OCI-M2 (cell line): ENCODE measurements around the gene TMPRSS3.

Source experiments
- DNase-seq: peaks from one replicate; lab custom pipeline; 2025; ENCODE audit not compliant: unreplicated experiment; lab: John Stamatoyannopoulos, UW

Gene TMPRSS3

DNA sequence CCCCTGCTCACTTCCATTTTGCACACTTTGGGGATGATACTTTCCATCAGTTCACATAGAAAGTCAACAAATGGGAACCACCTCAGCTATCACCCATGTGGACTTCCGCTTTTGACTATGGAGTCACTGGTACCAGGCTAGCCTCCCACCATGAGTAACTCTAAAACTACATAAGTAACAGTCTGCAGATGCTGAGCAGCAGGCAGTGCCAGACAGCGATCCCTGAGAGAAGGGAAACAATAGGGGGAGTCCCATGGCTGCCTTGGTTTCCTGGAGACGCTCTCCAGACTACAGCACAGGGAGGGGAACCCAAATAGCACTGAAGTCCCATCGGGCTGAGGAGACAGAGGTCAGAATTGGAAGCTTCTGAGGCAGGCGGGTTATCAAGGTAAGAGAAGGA lies 42.2 kb downstream of the TMPRSS3 start:
- DNase-seq: no peak

DNA sequence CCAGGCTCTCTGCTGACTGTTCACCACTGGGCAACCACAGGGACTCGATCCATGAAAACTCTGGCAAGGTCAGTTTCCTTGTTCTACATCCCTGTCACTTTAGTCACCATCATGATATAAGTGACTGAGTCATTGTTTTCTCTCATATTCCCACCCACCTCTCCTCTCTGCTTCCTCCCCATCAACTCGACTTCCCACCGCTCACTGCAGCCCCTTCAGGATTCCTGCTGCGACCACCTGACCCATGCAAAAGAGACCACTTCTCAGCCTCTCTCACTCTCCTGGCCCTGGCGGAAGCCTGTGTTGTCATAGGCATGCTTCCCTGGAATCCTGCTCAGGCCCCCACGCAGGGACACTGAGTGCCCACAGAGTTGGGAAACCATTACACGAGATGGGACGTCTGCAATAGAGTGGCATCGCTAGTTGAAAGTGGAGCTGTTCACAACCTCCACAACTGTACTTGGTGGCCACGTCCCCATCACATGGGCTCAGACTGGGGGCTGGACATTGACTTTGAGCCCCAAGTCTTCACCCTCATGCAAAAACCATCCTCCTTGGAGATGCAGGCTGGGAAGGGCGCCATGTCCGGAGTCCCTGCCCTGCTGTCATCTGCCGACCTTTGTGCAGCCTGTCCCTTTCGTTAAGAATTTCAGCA lies 43.3 kb downstream of the TMPRSS3 start:
- DNase-seq: no peak

DNA sequence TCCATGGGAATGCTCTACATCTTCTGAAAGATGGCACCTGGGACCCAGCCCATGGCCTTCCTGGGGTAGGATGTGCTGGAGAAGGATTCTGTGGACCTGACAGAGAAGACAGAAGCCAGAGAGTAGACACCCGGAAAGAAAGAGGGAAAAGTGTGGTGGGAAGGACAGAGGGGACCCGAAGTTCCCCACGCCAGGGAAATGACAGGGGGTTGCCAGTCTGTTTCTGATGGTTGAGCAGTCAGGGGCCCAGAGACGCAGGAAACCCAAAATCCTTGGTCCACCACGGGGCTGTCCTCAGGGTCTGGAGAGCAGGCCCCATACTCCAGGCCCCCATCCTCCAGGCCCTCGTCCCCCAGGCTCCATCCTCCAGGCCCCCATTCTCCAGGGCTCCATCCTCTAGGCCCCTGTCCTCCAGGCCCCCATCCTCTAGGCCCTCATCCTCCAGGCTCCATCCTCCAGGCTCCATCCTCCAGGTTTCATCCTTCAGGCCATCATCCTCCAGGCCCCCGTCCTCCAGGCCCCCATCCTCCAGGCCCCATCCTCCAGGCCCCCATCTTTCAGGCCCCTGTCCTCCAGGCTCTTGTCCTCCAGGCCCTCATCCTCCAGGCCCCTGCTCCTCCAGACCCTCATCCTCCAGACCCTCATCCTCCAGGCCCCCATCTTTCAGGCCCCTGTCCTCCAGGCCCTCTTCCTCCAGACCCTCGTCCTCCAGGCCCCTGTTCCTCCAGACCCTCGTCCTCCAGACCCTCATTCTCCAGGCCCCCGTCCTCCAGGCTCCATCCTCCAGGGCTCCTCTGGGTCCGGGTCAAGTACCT lies 44.0 kb downstream of the TMPRSS3 start:
- no peak for DNase-seq

DNA sequence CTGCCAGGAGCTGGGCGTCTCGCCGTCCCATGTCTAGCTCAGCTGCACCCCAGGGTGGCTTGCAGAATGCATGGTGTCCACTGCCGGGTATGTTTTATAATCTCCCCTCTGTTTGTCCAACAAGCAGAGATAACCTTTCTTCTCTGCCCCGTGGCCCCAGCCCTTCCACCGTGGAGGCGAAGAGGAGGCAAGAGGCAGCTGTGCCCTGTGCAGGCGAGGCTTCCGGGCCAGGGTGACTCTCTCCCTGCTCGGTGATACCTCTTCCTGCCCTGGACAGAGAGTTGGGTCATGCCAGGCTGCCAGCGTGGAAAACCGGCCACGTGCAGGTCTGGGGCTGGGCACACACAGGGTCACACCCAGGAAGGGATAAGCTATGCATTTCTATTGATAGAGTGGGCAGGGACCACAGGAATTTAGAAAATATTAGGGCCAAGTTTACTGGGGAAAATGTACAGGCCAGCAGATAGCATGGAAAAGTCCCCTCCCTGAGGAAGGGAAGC lies 44.9 kb downstream of the TMPRSS3 start, which contains the start of gene TFF2:
TSS of gene TFF2 (minus strand) at position 68 of the 500 bp plus-strand sequence. CDS start at position 31, 37 bp downstream.
- no peak for DNase-seq

DNA sequence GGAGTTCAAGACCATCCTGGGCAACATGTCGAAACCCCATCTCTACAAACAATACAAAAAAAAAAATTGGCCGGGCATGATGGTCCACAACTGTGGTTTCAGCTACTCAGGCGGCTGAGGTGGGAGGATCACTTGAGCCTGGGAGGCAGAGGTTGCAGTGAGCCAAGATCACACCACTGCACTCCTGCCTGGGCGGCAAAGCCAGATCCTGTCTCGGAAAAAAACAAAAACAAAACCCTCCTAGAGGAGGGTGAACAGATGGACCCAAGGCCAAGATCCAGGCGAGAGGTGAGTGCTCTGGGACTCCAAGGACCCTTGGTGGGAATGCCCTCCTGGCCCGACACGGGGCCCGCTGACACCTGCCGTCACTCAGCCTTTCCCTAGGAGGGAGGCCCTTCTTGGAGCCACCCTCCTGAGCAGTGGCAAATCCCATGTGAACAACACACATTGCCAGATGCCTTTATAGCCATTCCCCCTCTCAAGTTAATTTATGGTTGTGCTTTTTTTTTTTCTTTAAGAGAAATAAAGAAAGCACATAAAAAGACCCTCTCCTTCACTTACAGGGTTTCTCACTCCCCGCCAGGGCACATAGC lies 45.4 kb downstream of the TMPRSS3 start:
- DNase-seq: no peak

DNA sequence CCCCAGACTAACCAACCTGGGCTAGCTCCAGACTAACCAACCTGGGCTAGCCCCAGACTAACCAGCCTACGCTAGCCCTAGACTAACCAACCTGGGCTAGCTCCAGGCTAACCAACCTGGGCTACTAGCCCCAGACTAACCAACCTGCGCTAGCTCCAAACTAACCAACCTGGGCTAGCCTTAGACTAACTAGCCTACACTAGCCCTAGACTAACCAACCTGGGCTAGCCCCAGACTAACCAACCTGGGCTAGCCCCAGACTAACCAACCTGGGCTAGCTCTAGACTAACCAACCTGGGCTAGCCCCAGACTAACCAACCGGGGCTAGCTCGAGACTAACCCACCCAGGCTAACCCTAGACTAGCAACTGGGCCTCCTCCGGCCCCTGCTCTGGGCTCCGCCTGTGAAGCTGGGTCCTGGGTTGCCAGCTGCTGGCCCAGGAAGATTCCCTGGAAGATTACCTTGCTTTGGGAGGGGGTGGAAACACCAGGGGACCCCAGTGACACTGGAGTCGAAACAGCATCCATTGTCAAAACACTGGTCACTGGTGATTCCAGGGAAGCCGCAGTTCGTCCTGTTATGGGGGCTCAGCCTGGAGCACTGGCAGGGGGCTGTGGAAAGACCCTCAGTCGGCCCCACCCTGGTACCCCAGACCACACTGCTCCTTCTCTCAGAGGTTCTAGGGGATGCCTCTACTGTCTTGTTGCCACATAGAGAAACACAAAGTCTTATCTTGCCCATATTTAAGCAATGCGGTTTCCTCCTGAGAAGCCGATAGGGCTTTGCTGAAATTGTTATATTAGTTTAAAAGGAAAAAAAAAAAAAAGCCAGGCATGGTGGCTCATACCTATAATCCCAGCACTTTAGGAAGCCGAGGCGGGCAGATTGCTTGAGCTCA lies 46.2 kb downstream of the TMPRSS3 start:
- DNase-seq: no peak

DNA sequence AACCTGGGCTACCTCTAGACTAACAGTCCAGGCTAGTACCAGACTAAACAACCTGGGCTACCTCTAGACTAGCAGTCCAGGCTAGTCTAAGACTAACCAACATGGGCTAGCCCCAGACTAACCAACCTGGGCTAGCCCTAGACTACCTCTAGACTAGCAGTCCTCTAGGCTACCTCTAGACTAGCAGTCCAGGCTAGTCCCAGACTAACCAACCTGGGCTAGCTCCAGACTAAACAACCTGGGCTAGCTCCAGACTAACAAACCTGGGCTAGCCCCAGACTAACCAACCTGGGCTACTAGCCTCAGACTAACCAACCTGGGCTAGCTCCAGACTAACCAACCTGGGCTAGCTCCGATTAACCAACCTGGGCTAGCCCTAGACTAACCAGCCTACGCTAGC lies 47.1 kb downstream of the TMPRSS3 start:
- DNase-seq: no peak

DNA sequence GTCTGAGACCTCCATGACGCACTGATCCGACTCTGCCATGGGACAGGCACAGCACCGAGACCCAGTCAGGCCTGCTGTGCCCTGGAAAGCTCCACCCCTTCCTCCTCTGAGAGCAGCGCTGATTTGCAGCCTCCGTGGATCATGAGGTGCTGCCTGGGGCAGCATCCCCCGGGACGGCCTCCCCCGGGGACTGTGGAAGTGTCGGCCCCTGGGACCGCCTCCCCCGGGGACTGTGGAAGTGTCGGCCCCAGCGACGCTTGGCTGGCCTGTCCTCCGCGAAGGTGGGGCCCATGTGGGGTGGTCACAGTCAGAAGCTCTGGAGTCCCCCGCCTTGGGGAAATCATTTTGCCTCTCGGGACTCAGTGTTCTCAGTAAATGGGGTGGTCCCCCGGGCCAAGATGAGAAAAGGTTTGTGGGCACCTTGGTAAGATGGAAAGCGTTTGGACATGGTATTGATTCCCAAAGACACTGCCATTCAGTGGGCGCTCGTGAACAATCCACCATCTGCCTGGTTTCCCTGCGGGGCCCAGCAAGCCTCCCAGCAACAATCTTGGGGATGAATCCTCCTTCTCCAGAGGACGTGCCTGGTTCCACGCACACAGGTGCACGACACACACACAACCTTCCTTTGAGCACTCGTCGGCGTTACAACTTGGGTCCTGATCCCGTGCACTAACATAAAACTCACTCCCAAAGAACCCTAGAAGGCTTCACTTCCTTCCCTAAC lies 48.1 kb downstream of the TMPRSS3 start:
- no peak for DNase-seq

DNA sequence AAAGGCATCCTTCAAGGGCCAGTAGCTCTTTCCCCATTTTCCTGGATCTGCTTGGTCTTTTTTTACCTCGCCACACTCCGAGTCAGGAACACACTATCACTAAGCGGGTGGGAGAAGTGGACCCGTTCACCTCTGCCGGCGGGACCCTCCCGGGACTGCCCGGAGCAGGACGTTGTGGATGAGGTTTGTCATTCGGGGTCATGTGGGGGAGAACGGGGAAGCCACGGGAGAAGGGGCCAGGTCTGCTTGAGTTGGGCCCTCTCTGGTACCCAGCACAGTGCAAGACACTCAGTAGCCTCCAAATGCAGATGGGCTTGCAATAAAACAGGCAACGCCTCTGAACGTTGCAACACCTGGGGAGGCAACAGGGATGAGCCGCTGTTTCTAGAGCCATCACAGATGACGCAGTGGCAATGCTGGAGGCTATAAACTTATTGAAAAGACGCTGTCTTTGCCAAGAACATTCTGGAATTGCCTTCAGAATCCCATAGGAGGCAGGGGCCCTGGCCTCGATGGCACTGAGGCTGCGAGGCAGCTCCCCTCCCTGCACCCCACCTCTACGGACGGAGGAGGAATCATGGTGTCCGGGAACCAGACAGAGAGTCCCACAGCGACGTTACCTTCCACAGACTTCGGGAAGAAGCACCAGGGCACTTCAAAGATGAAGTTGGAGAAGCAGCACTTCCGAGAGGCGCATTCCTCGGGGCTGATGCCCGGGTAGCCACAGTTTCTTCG lies 48.8 kb downstream of the TMPRSS3 start:
- no peak for DNase-seq

DNA sequence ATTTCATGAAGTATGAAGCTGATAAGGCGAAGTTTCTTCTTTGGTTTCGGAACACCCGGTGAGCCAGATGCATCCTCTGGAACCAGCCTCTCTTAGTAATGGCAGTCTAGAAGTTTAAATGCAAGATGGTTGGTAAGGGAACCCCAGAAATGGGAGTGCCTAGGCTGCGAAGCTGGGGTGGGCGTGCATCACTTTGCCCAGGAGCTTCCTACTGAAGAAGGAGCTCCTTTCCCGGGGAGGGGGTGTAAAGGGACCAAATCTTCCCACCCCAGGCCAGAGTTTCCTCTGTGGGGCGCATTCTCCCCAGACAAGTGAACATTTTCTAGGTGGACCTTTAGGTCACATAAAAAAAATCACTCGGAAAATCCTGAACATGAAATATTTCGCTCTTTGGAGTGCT lies 49.4 kb downstream of the TMPRSS3 start:
- no peak for DNase-seq

DNA sequence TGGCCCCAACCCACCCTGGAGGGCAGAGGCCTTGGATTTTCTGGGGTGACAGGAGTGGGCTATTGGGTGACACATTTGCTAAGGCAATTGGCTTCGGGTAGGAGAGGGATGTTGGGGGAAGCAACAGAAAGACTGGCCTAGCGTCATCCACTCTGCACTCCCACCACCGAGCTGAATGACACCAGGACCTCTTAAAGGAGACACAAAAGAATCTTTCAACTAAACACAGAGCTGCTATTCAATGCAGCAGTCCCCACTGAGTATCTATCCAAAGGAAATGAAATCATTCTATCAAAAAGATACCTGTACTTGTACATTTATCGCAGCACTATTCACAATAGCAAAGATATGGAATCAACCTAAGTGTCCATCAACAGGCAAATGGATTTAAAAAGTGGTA lies 51.2 kb downstream of the TMPRSS3 start:
- DNase-seq: no peak

DNA sequence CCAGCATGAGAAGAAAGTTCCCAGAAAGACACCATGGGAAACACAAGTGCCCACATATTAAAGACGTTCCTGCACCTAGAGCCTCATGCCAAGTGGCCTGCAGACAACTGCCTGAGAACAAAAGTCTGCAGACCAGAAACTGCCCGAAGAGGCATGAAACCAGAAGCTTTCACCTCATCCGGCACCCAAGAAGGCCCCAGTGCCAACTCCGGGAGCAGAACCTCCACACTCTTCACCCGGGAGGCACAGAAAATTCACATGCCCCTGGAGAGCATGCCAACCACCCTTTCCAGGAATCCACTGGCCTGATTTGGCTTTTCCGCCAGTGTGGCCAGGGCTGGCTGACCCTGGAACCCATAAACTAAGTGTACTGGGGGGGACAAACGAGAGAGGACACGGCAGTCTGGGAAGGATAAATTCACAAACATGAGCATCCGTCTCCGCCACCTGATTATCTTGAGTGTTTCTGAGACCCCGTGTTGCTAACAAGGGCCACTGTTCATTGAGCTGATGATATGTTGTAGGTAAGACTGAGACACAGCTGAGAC lies 51.8 kb downstream of the TMPRSS3 start:
- no peak for DNase-seq

DNA sequence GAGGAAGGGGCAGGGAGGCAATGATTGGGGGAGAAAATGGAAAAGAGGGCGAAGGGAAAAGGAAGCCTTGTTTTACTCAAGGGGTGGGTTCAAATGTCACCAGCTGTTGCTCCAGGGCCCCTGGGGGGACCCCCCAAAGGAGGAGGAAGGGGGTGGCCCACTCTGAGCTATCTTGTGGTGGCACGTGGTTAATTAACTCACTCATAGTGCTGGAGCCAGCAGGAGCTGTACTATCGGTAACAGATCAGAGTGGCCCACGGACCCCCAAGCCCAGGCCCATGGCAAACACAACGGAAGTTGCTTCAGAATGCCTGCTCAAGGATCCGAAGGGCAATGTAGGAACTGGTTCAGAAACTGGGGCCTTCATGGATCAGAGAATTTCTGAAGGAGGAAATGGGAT lies 52.3 kb downstream of the TMPRSS3 start:
- DNase-seq: no peak

DNA sequence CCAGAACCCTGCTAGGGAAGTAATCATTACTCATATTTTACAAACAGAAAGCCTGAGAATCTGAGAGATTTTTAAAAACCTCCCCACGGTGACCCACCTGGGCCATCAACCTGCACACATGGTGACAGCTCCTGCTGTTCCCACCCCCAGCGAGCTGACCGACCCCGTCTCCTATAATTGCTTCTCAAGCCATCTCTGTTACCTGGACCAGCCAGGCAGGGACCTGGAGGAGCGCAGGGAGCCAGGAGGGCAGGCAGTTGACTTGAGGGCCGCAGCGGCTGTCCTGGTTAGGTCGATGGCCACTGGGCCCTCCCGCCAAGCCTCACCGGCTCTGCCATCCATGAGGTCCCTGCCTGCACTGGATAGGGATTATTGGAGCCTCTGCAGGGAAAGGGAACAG lies 52.8 kb downstream of the TMPRSS3 start:
- DNase-seq: no peak

DNA sequence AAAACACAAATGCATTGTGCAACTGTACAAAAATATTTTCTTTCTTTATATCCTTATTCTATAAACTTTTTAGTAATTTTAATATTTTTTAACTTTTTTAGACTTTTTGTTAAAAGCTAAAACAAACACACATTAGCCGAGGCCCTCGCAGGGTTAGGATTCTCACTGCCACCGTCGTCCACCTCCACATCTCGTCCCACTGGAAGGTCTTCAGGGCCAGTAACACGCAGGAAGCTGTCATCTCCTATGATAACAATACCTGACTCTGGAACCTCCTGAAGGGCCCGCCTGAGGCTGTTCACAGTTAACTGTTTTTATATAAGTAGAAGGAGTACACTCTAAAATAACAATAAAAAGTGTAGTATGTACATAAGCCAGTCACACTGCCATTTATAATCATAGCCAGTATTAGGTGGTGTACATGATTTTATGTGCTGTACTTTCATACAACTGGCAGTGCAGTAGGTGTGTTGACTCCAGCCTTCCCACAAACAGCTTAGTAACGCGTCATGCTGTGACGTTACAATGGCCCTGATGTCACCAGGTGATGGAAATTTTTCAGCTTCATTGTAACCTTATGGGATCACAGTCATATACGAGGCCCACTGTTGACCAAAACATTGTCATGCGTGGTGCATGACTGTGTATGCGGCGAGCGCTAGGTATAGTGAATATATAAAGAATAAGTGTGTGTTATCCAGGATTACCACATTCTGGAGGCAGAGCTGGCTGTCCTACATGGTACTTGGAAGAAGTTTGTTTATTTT lies 53.9 kb downstream of the TMPRSS3 start:
- DNase-seq: no peak

DNA sequence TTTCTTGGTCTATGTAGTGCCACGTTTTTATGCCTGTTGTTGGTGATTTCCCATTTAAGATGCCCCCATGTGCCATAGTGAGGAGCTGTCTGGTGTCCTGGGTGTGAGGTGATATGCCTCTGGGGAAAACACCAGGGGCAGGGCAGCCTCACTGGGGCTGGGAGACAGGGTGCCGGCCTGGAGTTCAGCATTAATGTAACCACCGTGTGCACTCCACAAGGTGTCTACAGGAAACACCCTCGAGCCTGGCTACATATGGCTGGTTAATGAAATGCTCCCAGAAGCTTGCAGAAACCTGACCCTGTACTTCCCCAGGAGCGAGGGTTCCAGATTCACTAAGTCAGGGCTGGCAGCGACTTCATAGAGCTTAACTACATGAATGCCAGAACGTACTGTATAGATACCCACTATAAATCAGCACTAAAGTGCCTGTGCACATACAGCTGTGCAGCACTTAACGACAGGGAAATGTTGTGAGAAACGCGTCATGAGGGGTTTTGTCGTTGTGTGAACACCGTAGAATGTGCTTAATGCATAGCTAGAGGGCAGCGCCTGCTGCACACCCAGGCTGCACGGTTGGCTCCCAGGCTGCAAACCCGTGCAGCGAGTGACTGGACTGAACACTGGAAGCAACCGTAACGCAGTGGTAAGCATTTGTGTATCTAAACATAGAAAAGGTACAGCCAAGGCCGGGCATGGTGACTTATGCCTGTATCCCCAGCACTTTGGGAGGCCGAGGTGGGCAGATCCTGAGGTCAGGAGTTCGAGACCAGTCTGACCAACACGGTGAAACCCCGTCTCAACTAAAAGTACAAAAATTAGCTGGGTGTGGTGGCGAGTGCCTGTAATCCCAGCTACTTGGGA lies 55.4 kb downstream of the TMPRSS3 start:
- DNase-seq: no peak
